ENCODE data around the gene ZMYM3. TPM values are rescaled to one million over a fixed set of nuclear protein-coding genes. Genes with fewer than 3 reads are reported as not detected.

The ZMYM3 gene
- total and polyA plus RNA-seq, 4 experiments from 2014 or later, result 5.8 to 28.2 (median 17.0) TPM

GRCh38 chrX:71236836-71237235 is 17.1 kb downstream of the ZMYM3 start:
- Mint-ChIP-seq H3K9me3 (peaks cover 0 to 2% (median 0%) of the 10 kb centered on the region in 8 donors), H3K27ac (no peak overlapping the region), H3K27me3 (no peaks in the 10 kb centered on the region), H3K4me1 (no peaks in the 10 kb centered on the region), H3K4me3 (no peak overlapping the region), H3K36me3 (peaks cover 10 to 22% of the 10 kb centered on the region in 2 donors)
- ChIA-PET POLR2A (ENCODE audit: partially characterized antibody) (no interaction called here), CTCF (ENCODE audit: partially characterized antibody) (no interaction called here)
- H3K4me3 ChIP-seq (ENCODE audit: low read length in 2 of 2), result no peak overlapping the region
- H3K4me1 ChIP-seq (ENCODE audit: insufficient read depth, low read length), result no peaks in the 10 kb centered on the region
- DNase-seq, result no peak
- intact Hi-C loops (cut with micrococcal nuclease), result no loop called here
- H3K36me3 ChIP-seq (ENCODE audit: insufficient read depth, low read length), result no peaks in the 10 kb centered on the region
- H3K27ac ChIP-seq (ENCODE audit: low read depth, low read length), result no peak overlapping the region
- no peaks in the 10 kb centered on the region for H3K9me3 ChIP-seq (ENCODE audit: control insufficient read depth in 1 of 2, low read length in 2 of 2)
- no peaks in the 10 kb centered on the region for H3K27me3 ChIP-seq (ENCODE audit: insufficient read depth, low read length)

- Histone ChIP-seq H3K9me3 (ENCODE audit: control insufficient read depth in 1 of 2, low read length in 2 of 2) (no peaks in the 10 kb centered on the region), H3K36me3 (ENCODE audit: insufficient read depth, low read length) (no peaks in the 10 kb centered on the region), H3K4me1 (ENCODE audit: insufficient read depth, low read length) (no peaks in the 10 kb centered on the region), H3K27me3 (ENCODE audit: insufficient read depth, low read length) (no peaks in the 10 kb centered on the region), H3K27ac (ENCODE audit: low read depth, low read length) (no peak overlapping the region), H3K4me3 (ENCODE audit: low read length in 2 of 2) (no peak overlapping the region)
- Mint-ChIP-seq H3K27ac (peak overlapping the region in 1 of 7 donors; percentile 77), H3K4me1 (no peaks in the 10 kb centered on the region), H3K27me3 (no peaks in the 10 kb centered on the region), H3K36me3 (peaks cover 7 to 9% of the 10 kb centered on the region in 2 donors), H3K4me3 (no peak overlapping the region), H3K9me3 (peaks cover 0 to 2% (median 0%) of the 10 kb centered on the region in 8 donors)
- ChIA-PET CTCF (ENCODE audit: partially characterized antibody) (no interaction called here), POLR2A (ENCODE audit: partially characterized antibody) (no interaction called here)
- DNase-seq, result no peak
- intact Hi-C loops (cut with micrococcal nuclease), result no loop called here
Observed at GRCh38 chrX:71235482-71235881, 18.5 kb downstream of the ZMYM3 start.

- H3K27me3 ChIP-seq (ENCODE audit: insufficient read depth, low read length), result no peaks in the 10 kb centered on the region
- POLR2A ChIA-PET (ENCODE audit: partially characterized antibody), result no interaction called here
- intact Hi-C loops (cut with micrococcal nuclease), result no loop called here
- no peaks in the 10 kb centered on the region for H3K4me1 ChIP-seq (ENCODE audit: insufficient read depth, low read length)
- CTCF ChIA-PET (ENCODE audit: partially characterized antibody), result no interaction called here
- Mint-ChIP-seq H3K4me3 (no peak overlapping the region), H3K9me3 (no peaks in the 10 kb centered on the region), H3K36me3 (no peaks in the 10 kb centered on the region), H3K27ac (no peak overlapping the region), H3K27me3 (peaks cover 0 to 2% of the 10 kb centered on the region in 2 donors), H3K4me1 (no peaks in the 10 kb centered on the region)
- H3K36me3 ChIP-seq (ENCODE audit: insufficient read depth, low read length), result no peaks in the 10 kb centered on the region
- no peak overlapping the region for H3K27ac ChIP-seq (ENCODE audit: low read depth, low read length)
- H3K9me3 ChIP-seq (ENCODE audit: control insufficient read depth in 1 of 2, low read length in 2 of 2), result no peaks in the 10 kb centered on the region
- DNase-seq, result no peak
- H3K4me3 ChIP-seq (ENCODE audit: low read length in 2 of 2), result no peak overlapping the region
Observed at GRCh38 chrX:71228063-71228642, 25.8 kb downstream of the ZMYM3 start.

GRCh38 chrX:71227370-71228062 is 26.4 kb downstream of the ZMYM3 start:
- intact Hi-C loops (cut with micrococcal nuclease), result no loop called here
- H3K9me3 ChIP-seq (ENCODE audit: control insufficient read depth in 1 of 2, low read length in 2 of 2), result no peaks in the 10 kb centered on the region
- no peaks in the 10 kb centered on the region for H3K4me1 ChIP-seq (ENCODE audit: insufficient read depth, low read length)
- no peak overlapping the region for H3K27ac ChIP-seq (ENCODE audit: low read depth, low read length)
- H3K27me3 ChIP-seq (ENCODE audit: insufficient read depth, low read length), result no peaks in the 10 kb centered on the region
- Mint-ChIP-seq H3K27me3 (peaks cover 0 to 2% of the 10 kb centered on the region in 2 donors), H3K36me3 (no peaks in the 10 kb centered on the region), H3K27ac (peak overlapping the region in 1 of 7 donors; percentile 22), H3K4me1 (no peaks in the 10 kb centered on the region), H3K4me3 (no peak overlapping the region), H3K9me3 (no peaks in the 10 kb centered on the region)
- no peak for DNase-seq
- ChIA-PET POLR2A (ENCODE audit: partially characterized antibody) (no interaction called here), CTCF (ENCODE audit: partially characterized antibody) (no interaction called here)
- no peak overlapping the region for H3K4me3 ChIP-seq (ENCODE audit: low read length in 2 of 2)
- no peaks in the 10 kb centered on the region for H3K36me3 ChIP-seq (ENCODE audit: insufficient read depth, low read length)

GRCh38 chrX:71225676-71226075 is 28.3 kb downstream of the ZMYM3 start:
- H3K9me3 ChIP-seq (ENCODE audit: control insufficient read depth in 1 of 2, low read length in 2 of 2), result no peaks in the 10 kb centered on the region
- CTCF ChIA-PET (ENCODE audit: partially characterized antibody), result interaction anchor here (0.7 kb wide), 1 partner anchor 57 kb away, joined by 3 read pairs; the partner anchor contains the start of gene NONO
- no peaks in the 10 kb centered on the region for H3K36me3 ChIP-seq (ENCODE audit: insufficient read depth, low read length)
- H3K27me3 ChIP-seq (ENCODE audit: insufficient read depth, low read length), result no peaks in the 10 kb centered on the region
- Mint-ChIP-seq H3K27ac (no peak overlapping the region), H3K4me3 (no peak overlapping the region), H3K27me3 (peaks cover 0 to 2% of the 10 kb centered on the region in 2 donors), H3K9me3 (no peaks in the 10 kb centered on the region), H3K4me1 (no peaks in the 10 kb centered on the region), H3K36me3 (no peaks in the 10 kb centered on the region)
- no peak overlapping the region for H3K4me3 ChIP-seq (ENCODE audit: low read length in 2 of 2)
- POLR2A ChIA-PET (ENCODE audit: partially characterized antibody), result no interaction called here
- H3K4me1 ChIP-seq (ENCODE audit: insufficient read depth, low read length), result no peaks in the 10 kb centered on the region
- intact Hi-C loops (cut with micrococcal nuclease), result no loop called here
- no peak for DNase-seq
- H3K27ac ChIP-seq (ENCODE audit: low read depth, low read length), result no peak overlapping the region

GRCh38 chrX:71225009-71225408 is 28.9 kb downstream of the ZMYM3 start:
- ChIA-PET CTCF (ENCODE audit: partially characterized antibody) (no interaction called here), POLR2A (ENCODE audit: partially characterized antibody) (no interaction called here)
- Mint-ChIP-seq H3K27ac (peak overlapping the region in 1 of 7 donors; percentile 55), H3K4me3 (no peak overlapping the region), H3K27me3 (peaks cover 0 to 2% of the 10 kb centered on the region in 2 donors), H3K9me3 (no peaks in the 10 kb centered on the region), H3K4me1 (no peaks in the 10 kb centered on the region), H3K36me3 (no peaks in the 10 kb centered on the region)
- H3K27ac ChIP-seq (ENCODE audit: low read depth, low read length), result no peak overlapping the region
- intact Hi-C loops (cut with micrococcal nuclease), result no loop called here
- DNase-seq, result no peak
- H3K9me3 ChIP-seq (ENCODE audit: control insufficient read depth in 1 of 2, low read length in 2 of 2), result no peaks in the 10 kb centered on the region
- H3K4me1 ChIP-seq (ENCODE audit: insufficient read depth, low read length), result no peaks in the 10 kb centered on the region
- H3K36me3 ChIP-seq (ENCODE audit: insufficient read depth, low read length), result no peaks in the 10 kb centered on the region
- no peaks in the 10 kb centered on the region for H3K27me3 ChIP-seq (ENCODE audit: insufficient read depth, low read length)
- H3K4me3 ChIP-seq (ENCODE audit: low read length in 2 of 2), result no peak overlapping the region

GRCh38 chrX:71224098-71224708 is 29.7 kb downstream of the ZMYM3 start:
- Histone ChIP-seq H3K27ac (ENCODE audit: low read depth, low read length) (no peak overlapping the region), H3K9me3 (ENCODE audit: control insufficient read depth in 1 of 2, low read length in 2 of 2) (no peaks in the 10 kb centered on the region), H3K4me1 (ENCODE audit: insufficient read depth, low read length) (no peaks in the 10 kb centered on the region), H3K36me3 (ENCODE audit: insufficient read depth, low read length) (no peaks in the 10 kb centered on the region), H3K27me3 (ENCODE audit: insufficient read depth, low read length) (no peaks in the 10 kb centered on the region), H3K4me3 (ENCODE audit: low read length in 2 of 2) (no peak overlapping the region)
- no peaks in the 10 kb centered on the region for H3K9me3 Mint-ChIP-seq
- CTCF ChIA-PET (ENCODE audit: partially characterized antibody), result no interaction called here
- no peak overlapping the region for H3K27ac Mint-ChIP-seq
- H3K27me3 Mint-ChIP-seq, result peaks cover 0 to 2% of the 10 kb centered on the region in 2 donors
- H3K4me1 Mint-ChIP-seq, result no peaks in the 10 kb centered on the region
- DNase-seq, result no peak
- no peak overlapping the region for H3K4me3 Mint-ChIP-seq
- no peaks in the 10 kb centered on the region for H3K36me3 Mint-ChIP-seq
- POLR2A ChIA-PET (ENCODE audit: partially characterized antibody), result no interaction called here
- intact Hi-C loops (cut with micrococcal nuclease), result no loop called here
